Smooth muscle cell (in vitro differentiated cells): ENCODE data around the gene EHBP1. TPM values are rescaled to one million over a fixed set of nuclear protein-coding genes. Genes with fewer than 3 reads are reported as not detected.
A peak's percentile ranks its signal among the peaks of the same experiment; 100 is the strongest.
"Not testable (repeated sequence)": the region's sequence is repeated elsewhere in the genome, so short reads cannot be mapped to it uniquely, and the experiment has no call there.

Experiments
- DNase-seq: peaks from one replicate; lab custom pipeline; 2025; ENCODE audit not compliant: unreplicated experiment; lab: John Stamatoyannopoulos, UW
- H2AFZ ChIP-seq: fragments of 200-600 bp; sonication (generic); 2 replicates; pipeline ENCODE4 v1.6.0; 2016; ENCODE audit warnings: antibody characterized with exemption, low read depth, mild to moderate bottlenecking
- H3F3A ChIP-seq: fragments of 200-600 bp; sonication (generic); 2 replicates; pipeline ENCODE4 v1.6.0; 2017; ENCODE audit warnings: antibody characterized with exemption, low read depth
- H3K27ac ChIP-seq: fragments of 200-600 bp; sonication (generic); 2 replicates; pipeline ENCODE4 v1.5.1; 2016; ENCODE audit warnings: low read depth, mild to moderate bottlenecking
- H3K27me3 ChIP-seq: fragments of 200-600 bp; sonication (generic); 2 replicates; pipeline ENCODE4 v1.6.1; 2016; ENCODE audit warnings: low read depth, mild to moderate bottlenecking
- H3K36me3 ChIP-seq: fragments of 200-600 bp; sonication (generic); 2 replicates; pipeline ENCODE4 v1.5.1; 2016; ENCODE audit warnings: low read depth
- H3K4me1 ChIP-seq: fragments of 200-600 bp; sonication (generic); 2 replicates; pipeline ENCODE4 v1.5.1; 2016; ENCODE audit warnings: low read depth
- H3K4me2 ChIP-seq: fragments of 200-600 bp; sonication (generic); 2 replicates; pipeline ENCODE4 v1.6.0; 2016; ENCODE audit warnings: mild to moderate bottlenecking
- H3K4me3 ChIP-seq: fragments of 200-600 bp; sonication (generic); 2 replicates; pipeline ENCODE4 v1.5.1; 2016; ENCODE audit warnings: mild to moderate bottlenecking
- H3K79me2 ChIP-seq: fragments of 200-600 bp; sonication (generic); 2 replicates; pipeline ENCODE4 v1.6.0; 2016; ENCODE audit warnings: low read depth, mild to moderate bottlenecking
- H3K9ac ChIP-seq: fragments of 200-600 bp; sonication (generic); 2 replicates; pipeline ENCODE4 v1.6.0; 2016; ENCODE audit warnings: low read depth
- H3K9me3 ChIP-seq: fragments of 200-600 bp; sonication (generic); replicated peaks from 2 replicates; pipeline ENCODE4 v1.5.1; 2016; ENCODE audit warnings: low read depth
- H4K20me1 ChIP-seq: fragments of 200-600 bp; sonication (generic); 2 replicates; pipeline ENCODE4 v1.6.0; 2016; ENCODE audit warnings: low read depth
- CTCF ChIP-seq: fragments of 200-600 bp; sonication (generic); IDR thresholded peaks from 2 replicates; pipeline ENCODE4 v1.5.1; 2017; ENCODE audit warnings: borderline replicate concordance, mild to moderate bottlenecking, antibody characterized with exemption; ENCODE audit not compliant: insufficient read depth, poor library complexity, severe bottlenecking
- WGBS: methylation state at CpG from one replicate; pipeline ENCODE4 v1.1.7; 2016; ENCODE audit warnings: low lambda C conversion rate; 5-methylcytosine and 5-hydroxymethylcytosine counted together
- polyA plus RNA-seq: library from polyadenylated mRNA; unstranded; fragments of >200 nt; fragmentation: Nextera tagmentation; extraction: Ambion mirVana; gene quantifications from 2 replicates; pipeline ENCODE4 v1.2.1, GENCODE V29; 2016
- total RNA-seq: library from RNA; depleted of rRNA; stranded (reverse); fragments of >200 nt; gene quantifications from 2 replicates; pipeline ENCODE4 v1.2.3, GENCODE V29; 2014

The EHBP1 gene
- total and polyA plus RNA-seq, 2 experiments from 2014 or later = 9.3 to 45.9 TPM

DNA sequence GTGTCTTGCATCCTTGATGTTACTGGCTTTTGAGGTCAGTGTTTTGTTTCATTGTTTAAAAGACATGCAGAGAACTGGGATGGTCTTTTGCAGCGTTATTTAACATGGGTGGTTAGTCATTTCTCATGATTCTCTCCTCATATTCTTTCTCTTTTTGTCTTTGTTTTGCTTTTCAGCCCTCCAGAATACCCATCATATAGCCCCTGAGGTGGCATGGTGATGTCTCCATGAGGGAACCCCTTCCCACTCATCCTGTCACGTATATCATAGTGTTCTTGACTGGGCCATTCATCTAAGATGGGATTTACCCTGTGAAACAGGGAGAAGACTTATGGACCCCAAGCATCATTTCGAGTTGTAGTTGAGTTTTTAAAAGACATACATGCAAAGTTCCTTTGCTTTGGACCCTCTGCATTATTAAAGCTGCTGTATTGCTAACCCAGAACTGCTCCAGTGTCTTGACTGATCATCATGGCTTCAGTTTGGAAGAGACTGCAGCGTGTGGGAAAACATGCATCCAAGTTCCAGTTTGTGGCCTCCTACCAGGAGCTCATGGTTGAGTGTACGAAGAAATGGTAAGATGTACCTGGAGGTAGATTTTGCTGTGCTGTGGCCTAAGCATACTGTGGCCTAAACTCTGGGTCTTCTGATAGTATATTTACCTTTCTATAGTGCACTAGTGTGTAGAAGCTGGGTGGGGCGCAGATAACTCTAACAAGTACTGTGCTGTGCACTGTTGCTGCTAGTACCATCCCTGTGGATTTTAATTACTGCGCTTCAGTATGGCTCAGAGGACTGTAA is 1.4 kb downstream of the EHBP1 start:
- DNase-seq = no peak
- peaks cover 12% of the 10 kb centered on the region for H4K20me1 ChIP-seq
- H3K27me3 ChIP-seq = no peaks in the 10 kb centered on the region
- no peak overlapping the region for H3K9ac ChIP-seq
- H3K4me1 ChIP-seq = peaks cover 33% of the 10 kb centered on the region
- 80% methylated on average over 7 of the region's 7 CpGs for WGBS
- H3F3A ChIP-seq = peaks cover 5% of the 10 kb centered on the region
- peak overlapping the region; percentile 94 for H2AFZ ChIP-seq
- peak overlapping the region; percentile 93 for H3K4me2 ChIP-seq
- H3K9me3 ChIP-seq = no peaks in the 10 kb centered on the region
- H3K36me3 ChIP-seq = peaks cover 3% of the 10 kb centered on the region
- TF ChIP-seq CTCF = no peak
- peak overlapping the region; percentile 88 for H3K4me3 ChIP-seq
- no peak overlapping the region for H3K27ac ChIP-seq
- peaks cover 59% of the 10 kb centered on the region for H3K79me2 ChIP-seq

- DNase-seq = no peak
- TF ChIP-seq CTCF = no peak
- WGBS = 100% methylated on average over 1 of the region's 1 CpG
- Histone ChIP-seq H3K9me3 (no peaks in the 10 kb centered on the region), H2AFZ (no peak overlapping the region), H3K4me1 (peaks cover 33% of the 10 kb centered on the region), H3K9ac (no peak overlapping the region), H3K4me3 (no peak overlapping the region), H4K20me1 (peaks cover 24% of the 10 kb centered on the region), H3K4me2 (peak overlapping the region; percentile 93), H3K36me3 (peaks cover 3% of the 10 kb centered on the region), H3K27me3 (no peaks in the 10 kb centered on the region), H3K79me2 (peaks cover 70% of the 10 kb centered on the region), H3F3A (peaks cover 5% of the 10 kb centered on the region), H3K27ac (no peak overlapping the region)
These were observed 3.2 kb downstream of the EHBP1 start for GRCh38 chr2:62708751-62709150.

- H3K4me3 ChIP-seq = no peak overlapping the region
- peaks cover 37% of the 10 kb centered on the region for H4K20me1 ChIP-seq
- no peak for TF ChIP-seq CTCF
- H3K36me3 ChIP-seq = peaks cover 3% of the 10 kb centered on the region
- H3K27ac ChIP-seq = no peak overlapping the region
- no peak overlapping the region for H2AFZ ChIP-seq
- H3F3A ChIP-seq = no peaks in the 10 kb centered on the region
- H3K79me2 ChIP-seq = peaks cover 73% of the 10 kb centered on the region
- 95% methylated on average over 1 of the region's 1 CpG for WGBS
- no peaks in the 10 kb centered on the region for H3K27me3 ChIP-seq
- peaks cover 19% of the 10 kb centered on the region for H3K4me1 ChIP-seq
- H3K9ac ChIP-seq = no peak overlapping the region
- no peaks in the 10 kb centered on the region for H3K9me3 ChIP-seq
- no peak overlapping the region for H3K4me2 ChIP-seq
- no peak for DNase-seq
These were observed 6.5 kb downstream of the EHBP1 start for GRCh38 chr2:62711832-62712494.

GRCh38 chr2:62713196-62713595 is 7.7 kb downstream of the EHBP1 start:
- not testable (repeated sequence) for H3K27me3 ChIP-seq, H3K9ac ChIP-seq, H2AFZ ChIP-seq, H3K4me1 ChIP-seq, DNase-seq, H3K9me3 ChIP-seq, H3F3A ChIP-seq, H3K27ac ChIP-seq, H3K36me3 ChIP-seq, H3K4me3 ChIP-seq, H3K4me2 ChIP-seq
- Histone ChIP-seq H3K79me2 (peaks cover 73% of the 10 kb centered on the region), H4K20me1 (peaks cover 37% of the 10 kb centered on the region)
- WGBS = 97% methylated on average over 3 of the region's 3 CpGs
